Measurements from ENCODE around the gene KCNN2.

Gene KCNN2

GRCh38 chr5:114363837-114364236 is 2.0 kb downstream of the KCNN2 start:
- Histone ChIP-seq H3K4me3 (ENCODE audit: low read depth, low read length) (no peak overlapping the region), H3K27me3 (replicated peaks) (peaks cover 44% of the 10 kb centered on the region)
- TF ChIP-seq, protein P1, sequence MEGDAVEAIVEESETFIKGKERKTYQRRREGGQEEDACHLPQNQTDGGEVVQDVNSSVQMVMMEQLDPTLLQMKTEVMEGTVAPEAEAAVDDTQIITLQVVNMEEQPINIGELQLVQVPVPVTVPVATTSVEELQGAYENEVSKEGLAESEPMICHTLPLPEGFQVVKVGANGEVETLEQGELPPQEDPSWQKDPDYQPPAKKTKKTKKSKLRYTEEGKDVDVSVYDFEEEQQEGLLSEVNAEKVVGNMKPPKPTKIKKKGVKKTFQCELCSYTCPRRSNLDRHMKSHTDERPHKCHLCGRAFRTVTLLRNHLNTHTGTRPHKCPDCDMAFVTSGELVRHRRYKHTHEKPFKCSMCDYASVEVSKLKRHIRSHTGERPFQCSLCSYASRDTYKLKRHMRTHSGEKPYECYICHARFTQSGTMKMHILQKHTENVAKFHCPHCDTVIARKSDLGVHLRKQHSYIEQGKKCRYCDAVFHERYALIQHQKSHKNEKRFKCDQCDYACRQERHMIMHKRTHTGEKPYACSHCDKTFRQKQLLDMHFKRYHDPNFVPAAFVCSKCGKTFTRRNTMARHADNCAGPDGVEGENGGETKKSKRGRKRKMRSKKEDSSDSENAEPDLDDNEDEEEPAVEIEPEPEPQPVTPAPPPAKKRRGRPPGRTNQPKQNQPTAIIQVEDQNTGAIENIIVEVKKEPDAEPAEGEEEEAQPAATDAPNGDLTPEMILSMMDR (IDR thresholded peaks at IDR 0.05; ENCODE audit: low read depth, low read length, missing control alignments): no peak

DNA sequence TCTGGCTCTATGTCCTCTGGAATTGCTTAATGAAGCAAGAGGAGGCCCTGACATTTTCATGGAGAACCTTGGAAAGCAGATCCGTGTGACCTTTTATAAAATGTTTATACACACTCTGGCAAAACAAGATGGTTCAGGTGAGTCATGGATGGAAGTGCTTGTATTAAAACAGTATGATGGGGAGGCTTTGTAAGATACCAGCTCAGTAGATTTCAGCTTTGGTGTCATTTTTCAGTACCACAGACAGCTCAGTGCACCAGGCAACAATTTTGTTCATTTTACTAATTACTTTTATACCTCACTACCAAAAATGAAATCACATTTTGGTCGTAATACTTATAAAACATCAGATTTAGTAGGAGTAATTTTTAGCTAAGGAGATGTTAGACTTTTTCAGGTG is 5.2 kb downstream of the KCNN2 start:
- DNase-seq: no peak
- in situ Hi-C loops (cut with HindIII; ENCODE audit: low pct_ligation_motif_present, low sequenced_read_pairs): no loop called here

More at GRCh38 chr5:114363837-114364236, 2.0 kb downstream of the KCNN2 start:
- no peak for DNase-seq
- H3K27ac ChIP-seq: no peak overlapping the region
- in situ Hi-C loops (cut with HindIII; ENCODE audit: low pct_ligation_motif_present, low sequenced_read_pairs): no loop called here
- H3K36me3 ChIP-seq (replicated peaks): no peaks in the 10 kb centered on the region

GRCh38 chr5:114369680-114370417 is 8.0 kb downstream of the KCNN2 start:
- no peak for DNase-seq
- no peak overlapping the region for H3K4me3 ChIP-seq (ENCODE audit: low read depth, low read length)
- TF ChIP-seq, protein P1 (IDR thresholded peaks at IDR 0.05; ENCODE audit: low read depth, low read length, missing control alignments): no peak
- no peak overlapping the region for H3K27ac ChIP-seq
- in situ Hi-C loops (cut with HindIII; ENCODE audit: low pct_ligation_motif_present, low sequenced_read_pairs): no loop called here
- no peaks in the 10 kb centered on the region for H3K27me3 ChIP-seq (replicated peaks)
- H3K36me3 ChIP-seq (replicated peaks): no peaks in the 10 kb centered on the region

More for the DNA sequence above, 5.2 kb downstream of the KCNN2 start:
- no peak overlapping the region for H3K27ac ChIP-seq
- H3K4me3 ChIP-seq (ENCODE audit: low read depth, low read length): no peak overlapping the region
- TF ChIP-seq, protein P1 (IDR thresholded peaks at IDR 0.05; ENCODE audit: low read depth, low read length, missing control alignments): no peak
- H3K36me3 ChIP-seq (replicated peaks): no peaks in the 10 kb centered on the region
- H3K27me3 ChIP-seq (replicated peaks): peaks cover 22% of the 10 kb centered on the region

GRCh38 chr5:114377050-114377844 is 15.4 kb downstream of the KCNN2 start:
- TF ChIP-seq, protein P1 (IDR thresholded peaks at IDR 0.05; ENCODE audit: low read depth, low read length, missing control alignments): no peak
- Histone ChIP-seq H3K27ac (no peak overlapping the region), H3K36me3 (replicated peaks) (no peaks in the 10 kb centered on the region), H3K27me3 (replicated peaks) (no peaks in the 10 kb centered on the region), H3K4me3 (ENCODE audit: low read depth, low read length) (no peak overlapping the region)
- in situ Hi-C loops (cut with HindIII; ENCODE audit: low pct_ligation_motif_present, low sequenced_read_pairs): no loop called here
- DNase-seq: no peak

DNA sequence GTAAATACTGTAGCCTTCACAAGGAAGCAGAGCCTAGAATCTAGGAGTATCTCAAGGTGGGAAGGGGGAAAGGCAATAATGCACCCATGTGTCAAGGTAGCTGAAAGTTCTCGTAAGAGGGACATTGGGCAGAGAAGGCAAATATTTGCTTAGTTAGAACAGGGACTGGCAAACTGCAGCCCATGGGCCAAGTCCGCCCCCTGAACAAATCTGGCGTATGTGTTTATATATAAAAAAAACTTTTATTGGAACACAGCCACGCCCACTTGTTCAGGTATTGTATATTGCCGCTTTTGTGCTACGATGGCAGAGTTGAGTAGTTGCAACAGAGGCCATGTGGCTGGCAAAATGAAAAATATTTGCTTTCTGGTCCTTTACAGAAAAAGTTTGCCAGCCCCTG is 16.1 kb downstream of the KCNN2 start:
- no peak for DNase-seq
- in situ Hi-C loops (cut with HindIII; ENCODE audit: low pct_ligation_motif_present, low sequenced_read_pairs): no loop called here
- Histone ChIP-seq H3K4me3 (ENCODE audit: low read depth, low read length) (no peak overlapping the region), H3K36me3 (replicated peaks) (no peaks in the 10 kb centered on the region), H3K27ac (no peak overlapping the region), H3K27me3 (replicated peaks) (no peaks in the 10 kb centered on the region)
- TF ChIP-seq, protein P1 (IDR thresholded peaks at IDR 0.05; ENCODE audit: low read depth, low read length, missing control alignments): no peak

All from brain microvascular endothelial cell (primary cell).